K562 (cell line): ENCODE measurements around the gene VPS13D. TPM values are rescaled to one million over a fixed set of nuclear protein-coding genes. Genes with fewer than 3 reads are reported as not detected.

Experiments
- DMBX1 ChIP-seq: fragments of 250-450 bp; sonication (Bioruptor Pico); IDR thresholded peaks from 2 replicates; pipeline ENCODE4 v1.8.0; 2022; ENCODE audit warnings: inconsistent platforms, mild to moderate bottlenecking, moderate library complexity, borderline replicate concordance
- HMG20A ChIP-seq: fragments of 450-650 bp; formaldehyde crosslinking; conservative IDR thresholded peaks from 2 replicates; pipeline ENCODE4 v1.4.0; 2020; ENCODE audit warnings: mild to moderate bottlenecking, mixed read lengths
- NCOR1 ChIP-seq: fragments of 450-650 bp; IDR thresholded peaks from 2 replicates; pipeline ENCODE4 v1.6.1; 2016; ENCODE audit warnings: mild to moderate bottlenecking, moderate library complexity
- NONO ChIP-seq, 2 experiments: fragments of 200-400 bp in 1 of 2; fragments of 450-650 bp in 1 of 2; formaldehyde crosslinking in 1 of 2; IDR thresholded peaks; 2 replicates each; pipeline ENCODE4 v1.6.1; 2017; ENCODE audit warnings: low read depth in 2 of 2, mild to moderate bottlenecking in 2 of 2, moderate library complexity in 2 of 2, low read length in 1 of 2
- TBL1XR1 ChIP-seq, 2 experiments: IDR thresholded peaks; 2 replicates each; pipeline ENCODE4 v1.6.1; 2012; ENCODE audit warnings: improper control_type of control experiment in 2 of 2, low read length in 2 of 2, mild to moderate bottlenecking in 1 of 2
- ZBTB8A ChIP-seq: fragments of 450-650 bp; IDR thresholded peaks from 2 replicates; pipeline ENCODE4 v1.6.1; 2018; ENCODE audit warnings: mild to moderate bottlenecking, moderate library complexity; ENCODE audit not compliant: partially characterized antibody
- ZNF23 ChIP-seq: fragments of 250-450 bp; sonication (Bioruptor Pico); IDR thresholded peaks from 2 replicates; pipeline ENCODE4 v1.4.0; 2020; ENCODE audit warnings: mild to moderate bottlenecking
- ZNF445 ChIP-seq: fragments of 250-450 bp; sonication (Bioruptor Pico); IDR thresholded peaks from 2 replicates; pipeline ENCODE4 v1.4.0; 2020; ENCODE audit warnings: low read depth, mild to moderate bottlenecking, moderate library complexity
- ZNF583 ChIP-seq: fragments of 250-450 bp; sonication (Bioruptor Pico); IDR thresholded peaks from 2 replicates; pipeline ENCODE4 v1.4.0; 2020
- ZNF75A ChIP-seq: fragments of 450-650 bp; formaldehyde crosslinking; IDR thresholded peaks from 2 replicates; pipeline ENCODE4 v1.4.0; 2020; ENCODE audit warnings: mild to moderate bottlenecking
- polyA plus RNA-seq, 8 experiments: library from polyadenylated mRNA; depleted of rRNA in 4 of 8; stranded (reverse) in 5 of 8; unstranded in 3 of 8; fragments of >200 nt; fragmentation: Nextera tagmentation in 2 of 8; fragmentation: Illumina TruSeq in 1 of 8; extraction: Ambion mirVana in 2 of 8; extraction: Trizol in 1 of 8; gene quantifications; 2 replicates each; pipeline versions ENCODE4 v1.2.1 to v1.2.3, GENCODE V29; 2011 to 2014; ENCODE audit warnings: inconsistent platforms in 1 of 8, missing spikeins in 1 of 8
- total RNA-seq, 7 experiments: library from RNA; depleted of rRNA in 6 of 7; stranded (reverse); fragments of >200 nt in 6 of 7; fragmentation: Illumina TruSeq in 2 of 7; extraction: Trizol in 2 of 7; gene quantifications; 2 replicates each; pipeline versions ENCODE4 v1.2.1 to v1.2.3, GENCODE V29; 2011 to 2021; ENCODE audit warnings: low replicate concordance in 1 of 7
- TF ChIP-seq, protein P1 (sequence below): fragments of 250-450 bp; sonication (Bioruptor Pico); IDR thresholded peaks from 2 replicates; pipeline ENCODE4 v1.5.0; 2021
- TF ChIP-seq, protein P2 (sequence below): fragments of 450-650 bp; IDR thresholded peaks from 2 replicates; pipeline ENCODE4 v1.6.1; 2016; ENCODE audit warnings: missing biosample characterization, missing genetic modification characterization
- TF ChIP-seq, protein P3 (sequence below): fragments of 250-450 bp; sonication (Bioruptor Pico); IDR thresholded peaks from 2 replicates; pipeline ENCODE4 v1.4.0; 2020
- TF ChIP-seq, protein P4 (sequence below), 3 experiments: fragments of 200-800 bp in 1 of 3; fragments of 250-450 bp in 1 of 3; fragments of 450-650 bp in 1 of 3; sonication (Bioruptor Pico) in 1 of 3; sonication (Bioruptor generic) in 1 of 3; formaldehyde crosslinking in 1 of 3; IDR thresholded peaks; 2 replicates each; pipeline versions ENCODE4 v1.6.1 to v1.8.0; 2016 to 2022; ENCODE audit warnings: mild to moderate bottlenecking in 2 of 3, missing genetic modification characterization in 2 of 3, missing compliant biosample characterization in 1 of 3, moderate library complexity in 1 of 3
- TF ChIP-seq, protein P5 (sequence below): sonication (generic); formaldehyde crosslinking; IDR thresholded peaks from 2 replicates; pipeline ENCODE4 v1.8.1; 2023; ENCODE audit warnings: mild to moderate bottlenecking, missing genetic modification reagents
- TF ChIP-seq, protein P6 (sequence below): conservative IDR thresholded peaks from 2 replicates; pipeline ENCODE4 v1.6.1; 2011; ENCODE audit warnings: low read depth, mild to moderate bottlenecking, low read length; ENCODE audit not compliant: control insufficient read depth

Gene VPS13D
- total and polyA plus RNA-seq, 9 of the 15 experiments (the other 6 are each of a cell fraction or from before 2014, with no cell fraction given), result 6.1 to 51.5 (median 38.5) TPM

DNA sequence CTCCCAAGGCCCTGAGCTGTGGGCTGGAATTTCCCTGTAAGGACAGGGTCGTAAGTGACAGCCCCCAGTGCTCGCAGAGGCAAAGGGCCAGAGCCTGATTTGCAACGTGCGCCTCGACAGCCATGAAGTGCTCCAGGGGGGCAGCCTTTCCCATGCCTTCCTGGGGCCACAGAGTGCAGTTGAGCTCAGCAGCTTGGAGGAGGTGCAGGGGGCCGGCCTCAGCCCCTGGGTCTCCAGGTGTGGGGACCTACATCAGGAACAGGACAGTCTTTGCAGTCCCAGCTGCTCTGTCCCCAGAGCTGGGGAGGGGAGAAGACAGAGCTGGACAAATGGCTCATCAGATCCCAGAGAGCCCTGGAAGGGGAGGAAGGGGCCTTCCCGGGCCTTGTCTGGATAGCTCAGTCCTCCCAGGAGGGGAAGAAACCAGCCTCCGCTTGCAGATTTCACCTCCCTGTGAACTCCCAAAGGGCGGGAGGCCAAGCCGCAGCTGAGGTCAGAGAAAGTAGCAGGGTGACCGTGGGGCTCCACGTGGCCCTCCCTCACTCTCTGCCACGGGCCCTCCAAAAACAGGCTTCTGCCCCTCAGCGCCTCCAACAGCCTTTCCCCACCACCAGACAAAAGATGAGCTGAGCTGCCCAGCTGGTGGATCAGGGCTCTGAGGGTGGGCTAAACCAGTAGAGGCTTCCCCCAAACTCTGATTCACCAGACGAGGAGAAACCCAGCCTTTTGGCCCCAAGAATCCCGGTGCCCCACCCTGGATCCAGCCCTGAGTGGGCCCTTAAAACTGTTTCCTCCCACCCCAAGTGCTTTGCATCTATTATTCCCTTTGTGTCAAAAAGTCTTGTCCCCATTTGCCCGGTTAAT lies 311.7 kb downstream of the VPS13D start (continued):
- no peak for TF ChIP-seq TBL1XR1 (IDR thresholded peaks at IDR 0.05; ENCODE audit: low read length in 2 of 2)
- no peak for TF ChIP-seq HMG20A (CRISPR knock-in tag)
- peak; percentile 67 for TF ChIP-seq NCOR1
- no peak for TF ChIP-seq ZNF23
- peak; percentile 81 for TF ChIP-seq DMBX1 (CRISPR knock-in tag)
- peak; percentile 71 for TF ChIP-seq ZNF583 (CRISPR knock-in tag)
- TF ChIP-seq, protein P1, sequence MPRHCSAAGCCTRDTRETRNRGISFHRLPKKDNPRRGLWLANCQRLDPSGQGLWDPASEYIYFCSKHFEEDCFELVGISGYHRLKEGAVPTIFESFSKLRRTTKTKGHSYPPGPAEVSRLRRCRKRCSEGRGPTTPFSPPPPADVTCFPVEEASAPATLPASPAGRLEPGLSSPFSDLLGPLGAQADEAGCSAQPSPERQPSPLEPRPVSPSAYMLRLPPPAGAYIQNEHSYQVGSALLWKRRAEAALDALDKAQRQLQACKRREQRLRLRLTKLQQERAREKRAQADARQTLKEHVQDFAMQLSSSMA (CRISPR knock-in tag), result no peak
- TF ChIP-seq ZNF445 (CRISPR knock-in tag), result no peak
- TF ChIP-seq, protein P2, sequence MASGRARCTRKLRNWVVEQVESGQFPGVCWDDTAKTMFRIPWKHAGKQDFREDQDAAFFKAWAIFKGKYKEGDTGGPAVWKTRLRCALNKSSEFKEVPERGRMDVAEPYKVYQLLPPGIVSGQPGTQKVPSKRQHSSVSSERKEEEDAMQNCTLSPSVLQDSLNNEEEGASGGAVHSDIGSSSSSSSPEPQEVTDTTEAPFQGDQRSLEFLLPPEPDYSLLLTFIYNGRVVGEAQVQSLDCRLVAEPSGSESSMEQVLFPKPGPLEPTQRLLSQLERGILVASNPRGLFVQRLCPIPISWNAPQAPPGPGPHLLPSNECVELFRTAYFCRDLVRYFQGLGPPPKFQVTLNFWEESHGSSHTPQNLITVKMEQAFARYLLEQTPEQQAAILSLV (tag), result no peak
- no peak for TF ChIP-seq ZBTB8A
- TF ChIP-seq, protein P3, sequence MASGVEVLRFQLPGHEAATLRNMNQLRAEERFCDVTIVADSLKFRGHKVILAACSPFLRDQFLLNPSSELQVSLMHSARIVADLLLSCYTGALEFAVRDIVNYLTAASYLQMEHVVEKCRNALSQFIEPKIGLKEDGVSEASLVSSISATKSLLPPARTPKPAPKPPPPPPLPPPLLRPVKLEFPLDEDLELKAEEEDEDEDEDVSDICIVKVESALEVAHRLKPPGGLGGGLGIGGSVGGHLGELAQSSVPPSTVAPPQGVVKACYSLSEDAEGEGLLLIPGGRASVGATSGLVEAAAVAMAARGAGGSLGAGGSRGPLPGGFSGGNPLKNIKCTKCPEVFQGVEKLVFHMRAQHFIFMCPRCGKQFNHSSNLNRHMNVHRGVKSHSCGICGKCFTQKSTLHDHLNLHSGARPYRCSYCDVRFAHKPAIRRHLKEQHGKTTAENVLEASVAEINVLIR (CRISPR knock-in tag), result 0 out of 2 replicates have a peak, but pooled peaks have one; percentile 8
- TF ChIP-seq, protein P4, sequence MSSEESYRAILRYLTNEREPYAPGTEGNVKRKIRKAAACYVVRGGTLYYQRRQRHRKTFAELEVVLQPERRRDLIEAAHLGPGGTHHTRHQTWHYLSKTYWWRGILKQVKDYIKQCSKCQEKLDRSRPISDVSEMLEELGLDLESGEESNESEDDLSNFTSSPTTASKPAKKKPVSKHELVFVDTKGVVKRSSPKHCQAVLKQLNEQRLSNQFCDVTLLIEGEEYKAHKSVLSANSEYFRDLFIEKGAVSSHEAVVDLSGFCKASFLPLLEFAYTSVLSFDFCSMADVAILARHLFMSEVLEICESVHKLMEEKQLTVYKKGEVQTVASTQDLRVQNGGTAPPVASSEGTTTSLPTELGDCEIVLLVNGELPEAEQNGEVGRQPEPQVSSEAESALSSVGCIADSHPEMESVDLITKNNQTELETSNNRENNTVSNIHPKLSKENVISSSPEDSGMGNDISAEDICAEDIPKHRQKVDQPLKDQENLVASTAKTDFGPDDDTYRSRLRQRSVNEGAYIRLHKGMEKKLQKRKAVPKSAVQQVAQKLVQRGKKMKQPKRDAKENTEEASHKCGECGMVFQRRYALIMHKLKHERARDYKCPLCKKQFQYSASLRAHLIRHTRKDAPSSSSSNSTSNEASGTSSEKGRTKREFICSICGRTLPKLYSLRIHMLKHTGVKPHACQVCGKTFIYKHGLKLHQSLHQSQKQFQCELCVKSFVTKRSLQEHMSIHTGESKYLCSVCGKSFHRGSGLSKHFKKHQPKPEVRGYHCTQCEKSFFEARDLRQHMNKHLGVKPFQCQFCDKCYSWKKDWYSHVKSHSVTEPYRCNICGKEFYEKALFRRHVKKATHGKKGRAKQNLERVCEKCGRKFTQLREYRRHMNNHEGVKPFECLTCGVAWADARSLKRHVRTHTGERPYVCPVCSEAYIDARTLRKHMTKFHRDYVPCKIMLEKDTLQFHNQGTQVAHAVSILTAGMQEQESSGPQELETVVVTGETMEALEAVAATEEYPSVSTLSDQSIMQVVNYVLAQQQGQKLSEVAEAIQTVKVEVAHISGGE (CRISPR knock-in tag; IDR thresholded peaks at IDR 0.05), result peak in 1 of 3 experiments; percentile 44; a peak in 1 of 6 replicates
- TF ChIP-seq, protein P5, sequence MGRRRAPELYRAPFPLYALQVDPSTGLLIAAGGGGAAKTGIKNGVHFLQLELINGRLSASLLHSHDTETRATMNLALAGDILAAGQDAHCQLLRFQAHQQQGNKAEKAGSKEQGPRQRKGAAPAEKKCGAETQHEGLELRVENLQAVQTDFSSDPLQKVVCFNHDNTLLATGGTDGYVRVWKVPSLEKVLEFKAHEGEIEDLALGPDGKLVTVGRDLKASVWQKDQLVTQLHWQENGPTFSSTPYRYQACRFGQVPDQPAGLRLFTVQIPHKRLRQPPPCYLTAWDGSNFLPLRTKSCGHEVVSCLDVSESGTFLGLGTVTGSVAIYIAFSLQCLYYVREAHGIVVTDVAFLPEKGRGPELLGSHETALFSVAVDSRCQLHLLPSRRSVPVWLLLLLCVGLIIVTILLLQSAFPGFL (CRISPR knock-in tag), result no peak
- TF ChIP-seq NONO (IDR thresholded peaks at IDR 0.05; ENCODE audit: low read depth in 2 of 2, low read length in 1 of 2), result no peak; a peak in 1 of 4 replicates
- TF ChIP-seq ZNF75A (CRISPR knock-in tag), result no peak
- TF ChIP-seq, protein P6, sequence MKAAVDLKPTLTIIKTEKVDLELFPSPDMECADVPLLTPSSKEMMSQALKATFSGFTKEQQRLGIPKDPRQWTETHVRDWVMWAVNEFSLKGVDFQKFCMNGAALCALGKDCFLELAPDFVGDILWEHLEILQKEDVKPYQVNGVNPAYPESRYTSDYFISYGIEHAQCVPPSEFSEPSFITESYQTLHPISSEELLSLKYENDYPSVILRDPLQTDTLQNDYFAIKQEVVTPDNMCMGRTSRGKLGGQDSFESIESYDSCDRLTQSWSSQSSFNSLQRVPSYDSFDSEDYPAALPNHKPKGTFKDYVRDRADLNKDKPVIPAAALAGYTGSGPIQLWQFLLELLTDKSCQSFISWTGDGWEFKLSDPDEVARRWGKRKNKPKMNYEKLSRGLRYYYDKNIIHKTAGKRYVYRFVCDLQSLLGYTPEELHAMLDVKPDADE, result peak; percentile 47; the same call in 1 of the 2 replicates
